A549 (cell line): Measurements from ENCODE around the gene SMCO4.

Source experiments
- ATOH8 ChIP-seq: fragments of 250-450 bp; sonication (Bioruptor Pico); IDR thresholded peaks from 2 replicates; pipeline ENCODE4 v1.5.0; 2020; ENCODE audit warnings: low read depth, mild to moderate bottlenecking, moderate library complexity
- BHLHE40 ChIP-seq: IDR thresholded peaks from 2 replicates; pipeline ENCODE4 v1.6.1; 2012; ENCODE audit warnings: low read depth, low read length, inconsistent platforms
- CBX8 ChIP-seq: fragments of 200-600 bp; sonication (generic); IDR thresholded peaks from 2 replicates; pipeline ENCODE4 v1.6.1; 2016
- CEBPB ChIP-seq, 2 experiments: fragments of >200 bp in 1 of 2; sonication (Bioruptor Twin) in 1 of 2; formaldehyde crosslinking in 1 of 2; IDR thresholded peaks; 2 replicates each; pipeline ENCODE4 v1.6.1; 2012 to 2016
- CTCF ChIP-seq: fragments of >200 bp; sonication (Bioruptor Twin); formaldehyde crosslinking; IDR thresholded peaks from 3 replicates; pipeline ENCODE4 v1.5.1; 2016
- EHF ChIP-seq: fragments of 250-450 bp; sonication (Bioruptor Pico); IDR thresholded peaks from 2 replicates; pipeline ENCODE4 v1.5.0; 2020; ENCODE audit warnings: mild to moderate bottlenecking
- ESRRA ChIP-seq: fragments of 150-350 bp; IDR thresholded peaks from 2 replicates; pipeline ENCODE4 v1.6.1; 2014; ENCODE audit warnings: mild to moderate bottlenecking, low read length, borderline replicate concordance
- NPAS2 ChIP-seq: fragments of 250-450 bp; sonication (Bioruptor Pico); IDR thresholded peaks from 2 replicates; pipeline ENCODE4 v1.8.0; 2022; ENCODE audit warnings: mild to moderate bottlenecking, moderate library complexity, borderline replicate concordance
- POLR2AphosphoS2 ChIP-seq: conservative IDR thresholded peaks from 2 replicates; pipeline ENCODE4 v1.6.1; 2012; ENCODE audit warnings: low read length, improper control_type of control experiment, inconsistent platforms
- REST ChIP-seq: fragments of 200-600 bp; sonication (generic); IDR thresholded peaks from 2 replicates; pipeline ENCODE4 v1.6.1; 2016; ENCODE audit warnings: antibody characterized with exemption, mild to moderate bottlenecking, moderate library complexity
- SMC3 ChIP-seq: fragments of >200 bp; sonication (Bioruptor Twin); formaldehyde crosslinking; IDR thresholded peaks from 3 replicates; pipeline ENCODE4 v1.6.1; 2018; ENCODE audit warnings: inconsistent platforms

DNA sequence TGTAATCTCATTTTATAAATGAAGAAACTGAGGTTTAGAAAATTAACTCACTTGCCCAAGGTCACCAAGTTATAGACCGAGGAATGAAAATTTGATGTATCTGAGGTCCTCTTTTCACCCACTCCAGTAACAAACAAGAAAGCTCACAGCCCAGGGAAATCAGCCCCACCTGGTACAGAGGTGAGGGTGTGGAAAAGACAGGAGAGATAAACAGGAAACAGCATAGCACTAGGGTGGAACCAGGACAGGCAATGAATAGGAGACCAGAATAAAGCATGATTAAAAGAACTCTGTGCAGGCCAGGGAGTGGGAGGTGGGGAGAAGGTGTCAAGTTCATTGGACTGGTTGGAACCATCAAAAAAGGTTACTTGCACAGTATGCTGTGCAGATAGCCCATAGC lies 46.2 kb upstream of the SMCO4 start:
- no peak for TF ChIP-seq EHF
- no peak for TF ChIP-seq SMC3
- TF ChIP-seq CTCF, result no peak
- no peak for TF ChIP-seq REST
- TF ChIP-seq POLR2AphosphoS2, result no peak
- TF ChIP-seq NPAS2 (CRISPR knock-in tag), result no peak
- TF ChIP-seq BHLHE40, result no peak
- TF ChIP-seq CBX8, result no peak
- TF ChIP-seq ESRRA, result no peak
- no peak for TF ChIP-seq CEBPB (IDR thresholded peaks at IDR 0.05)
- no peak for TF ChIP-seq ATOH8
